Stimulated activated effector memory CD8-positive, alpha-beta T cell treated with anti-CD3 and anti-CD28 coated beads, Interleukin-12 subunit alpha, Interleukin-12 subunit beta, amount 100 ng/mL, for 72 hours (primary cell): Measurements from ENCODE around the gene PRPF40A.

Experiments
- ATAC-seq: fragments of 150-1000 bp; cut with Tn5 transposase; 2 replicates; pipeline ENCODE4 v1.10.0; 2021
- DNase-seq, 2 donors: peaks; one replicate each; pipeline ENCODE4 v3.0.0; 2021 to 2022; ENCODE audit warnings: low spot score in 2 of 2
- H3K27ac Mint-ChIP-seq: one replicate; pipeline ENCODE4 v1.8.0; 2022; ENCODE audit warnings: mild to moderate bottlenecking, mixed read lengths
- H3K36me3 Mint-ChIP-seq: one replicate; pipeline ENCODE4 v1.8.0; 2022; ENCODE audit warnings: mild to moderate bottlenecking, mixed read lengths
- H3K4me1 Mint-ChIP-seq: one replicate; pipeline ENCODE4 v1.8.0; 2022; ENCODE audit warnings: mixed read lengths
- H3K4me3 Mint-ChIP-seq: one replicate; pipeline ENCODE4 v1.8.0; 2022; ENCODE audit warnings: mild to moderate bottlenecking, mixed read lengths
- H3K9me3 Mint-ChIP-seq: one replicate; pipeline ENCODE4 v1.8.0; 2022; ENCODE audit warnings: mixed read lengths

Gene PRPF40A

DNA sequence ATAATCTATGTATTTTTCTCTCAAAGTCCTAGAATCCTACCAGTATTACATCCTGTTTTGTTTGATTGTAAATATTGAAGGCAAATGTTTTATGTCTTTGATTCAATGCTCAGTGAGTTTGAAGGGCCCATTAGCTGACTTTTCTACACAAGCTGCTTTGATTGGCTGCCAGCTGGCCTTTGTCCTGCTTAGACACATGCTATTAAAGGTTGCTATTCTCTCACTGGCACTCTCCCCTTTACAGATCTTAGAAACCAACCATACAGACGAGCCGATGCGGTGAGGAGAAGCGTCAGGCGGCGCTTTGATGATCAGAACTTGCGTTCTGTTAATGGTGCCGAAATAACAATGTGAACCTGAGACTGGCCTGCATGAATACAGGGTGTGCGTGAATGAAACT is 69.7 kb downstream of the PRPF40A start:
- ATAC-seq (no peak), DNase-seq (no peak)
- Mint-ChIP-seq H3K9me3 (no peaks in the 10 kb centered on the region), H3K4me1 (no peaks in the 10 kb centered on the region), H3K27ac (peak overlapping the region; percentile 11), H3K36me3 (peaks cover 23% of the 10 kb centered on the region), H3K4me3 (no peak overlapping the region)

DNA sequence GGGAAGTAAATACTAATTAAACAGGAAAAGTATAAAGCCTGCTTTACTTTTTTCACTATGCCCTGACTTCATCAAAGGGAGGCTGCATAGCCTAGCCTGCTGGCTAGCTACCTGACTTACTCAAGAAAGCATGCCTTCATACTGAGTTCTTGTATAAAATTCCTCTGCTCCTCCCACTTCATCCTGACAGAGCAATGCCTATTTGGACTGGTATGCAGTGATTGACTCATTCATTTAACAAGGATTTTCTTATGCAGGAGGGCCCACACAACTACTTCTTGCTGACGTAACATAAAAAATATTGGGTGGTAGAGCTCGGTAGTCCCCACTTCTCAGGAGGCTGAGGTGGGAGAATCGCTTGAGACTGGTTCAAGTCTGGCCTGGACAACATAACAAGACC is 70.5 kb downstream of the PRPF40A start:
- Mint-ChIP-seq H3K27ac (no peak overlapping the region), H3K9me3 (no peaks in the 10 kb centered on the region), H3K36me3 (peaks cover 15% of the 10 kb centered on the region), H3K4me1 (no peaks in the 10 kb centered on the region), H3K4me3 (no peak overlapping the region)
- no peak for ATAC-seq
- DNase-seq: no peak

GRCh38 chr2:152646264-152646663 is 71.0 kb downstream of the PRPF40A start:
- H3K36me3 Mint-ChIP-seq: peaks cover 12% of the 10 kb centered on the region
- H3K9me3 Mint-ChIP-seq: no peaks in the 10 kb centered on the region
- no peak overlapping the region for H3K27ac Mint-ChIP-seq
- H3K4me1 Mint-ChIP-seq: no peaks in the 10 kb centered on the region
- no peak for DNase-seq
- H3K4me3 Mint-ChIP-seq: no peak overlapping the region
- no peak for ATAC-seq

DNA sequence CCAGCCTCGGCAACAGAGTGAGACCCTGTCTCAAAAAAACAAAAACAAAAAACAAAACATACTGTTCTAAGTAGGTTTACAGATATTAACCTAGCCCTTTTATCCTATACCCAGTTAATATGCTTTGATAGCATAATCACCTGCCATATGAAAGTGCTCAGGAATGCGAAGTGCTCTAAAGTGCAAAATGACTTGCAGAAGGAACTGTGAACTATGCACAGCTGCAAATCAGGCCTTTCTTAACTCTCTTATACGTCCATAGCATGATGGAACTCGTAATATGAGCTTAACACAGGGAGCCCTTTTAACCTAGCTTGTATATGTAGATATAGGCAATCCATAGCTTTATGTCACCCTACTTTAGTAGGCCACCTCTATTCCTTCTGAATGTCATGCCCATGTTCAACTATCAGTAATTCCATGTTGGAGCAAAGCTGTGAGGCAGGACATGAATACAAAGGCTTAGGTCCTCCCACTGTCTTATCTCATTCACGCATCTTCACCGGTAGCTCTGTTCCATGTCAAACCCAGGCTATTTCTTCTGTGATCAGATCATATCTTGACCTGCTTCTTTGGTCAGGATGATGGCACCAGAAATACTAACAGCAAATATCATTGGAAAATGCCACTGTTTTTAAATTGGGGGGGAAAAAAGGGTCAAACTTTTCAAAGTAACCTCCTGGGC is 72.9 kb downstream of the PRPF40A start:
- no peak overlapping the region for H3K27ac Mint-ChIP-seq
- no peak overlapping the region for H3K4me3 Mint-ChIP-seq
- DNase-seq (no peak), ATAC-seq (no peak)
- no peaks in the 10 kb centered on the region for H3K4me1 Mint-ChIP-seq
- no peaks in the 10 kb centered on the region for H3K9me3 Mint-ChIP-seq
- no peaks in the 10 kb centered on the region for H3K36me3 Mint-ChIP-seq

DNA sequence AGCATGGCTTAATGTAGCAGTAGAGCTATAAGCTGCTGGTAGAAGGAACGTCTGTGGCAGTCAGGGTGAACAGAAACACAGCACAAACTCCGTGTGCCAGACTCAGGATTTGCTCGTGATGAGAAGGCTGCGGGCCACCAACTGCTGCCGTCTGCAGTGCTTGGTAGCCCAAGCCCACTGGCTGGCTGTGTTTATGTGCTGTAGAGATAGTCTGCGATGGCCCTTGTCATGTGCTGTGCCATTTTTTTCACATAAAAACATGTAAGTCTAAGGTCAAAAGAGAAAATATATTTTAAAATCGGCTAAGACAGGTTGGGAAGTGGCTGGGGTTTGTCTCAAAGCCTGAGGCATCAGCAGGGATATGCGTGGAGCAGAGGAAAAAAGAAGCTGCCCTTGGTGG is 78.7 kb downstream of the PRPF40A start:
- Mint-ChIP-seq H3K36me3 (no peaks in the 10 kb centered on the region), H3K4me1 (no peaks in the 10 kb centered on the region), H3K27ac (no peak overlapping the region), H3K4me3 (no peak overlapping the region), H3K9me3 (no peaks in the 10 kb centered on the region)
- ATAC-seq (no peak), DNase-seq (no peak)

DNA sequence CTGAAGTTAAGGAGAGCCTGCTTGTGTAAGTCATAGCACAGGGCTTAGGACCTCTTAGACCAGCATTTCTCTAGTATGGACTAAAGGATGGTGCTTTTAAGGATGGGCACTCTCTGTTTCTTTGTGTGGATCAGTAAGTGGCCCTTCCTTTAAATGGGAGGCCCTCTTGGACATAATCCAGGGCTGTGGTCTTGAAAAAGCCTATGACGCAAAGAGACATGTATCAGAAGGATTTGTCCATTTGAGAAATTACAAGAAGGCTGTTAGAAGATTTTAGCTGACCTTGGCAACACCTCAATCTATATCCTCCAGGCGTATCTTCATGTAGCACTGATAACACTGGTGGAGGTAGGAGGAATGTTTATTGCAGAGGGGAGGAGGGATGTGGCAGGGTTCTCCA is 79.2 kb downstream of the PRPF40A start:
- DNase-seq (no peak), ATAC-seq (no peak)
- no peaks in the 10 kb centered on the region for H3K9me3 Mint-ChIP-seq
- no peak overlapping the region for H3K4me3 Mint-ChIP-seq
- H3K4me1 Mint-ChIP-seq: no peaks in the 10 kb centered on the region
- H3K36me3 Mint-ChIP-seq: no peaks in the 10 kb centered on the region
- no peak overlapping the region for H3K27ac Mint-ChIP-seq

DNA sequence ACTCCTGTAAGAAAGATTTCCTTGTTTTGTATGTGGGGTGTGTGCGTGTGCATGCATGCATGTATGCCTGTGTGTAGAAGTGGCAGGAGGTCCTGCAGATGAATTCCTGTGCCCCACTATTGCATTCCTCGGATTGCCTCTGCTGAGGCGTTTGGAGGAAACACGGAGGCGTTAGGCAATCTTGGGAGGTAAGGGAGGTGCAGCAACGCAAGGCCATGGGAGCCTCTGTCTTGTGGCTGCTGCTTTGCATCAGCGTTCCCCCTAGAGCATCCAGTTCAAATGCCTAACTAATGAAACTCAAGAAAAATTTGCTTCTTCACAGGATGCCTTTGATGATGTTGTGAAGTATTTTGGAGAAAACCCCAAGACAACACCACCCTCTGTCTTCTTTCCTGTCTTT is 80.0 kb downstream of the PRPF40A start:
- DNase-seq (no peak), ATAC-seq (no peak)
- Mint-ChIP-seq H3K4me1 (no peaks in the 10 kb centered on the region), H3K36me3 (no peaks in the 10 kb centered on the region), H3K4me3 (no peak overlapping the region), H3K27ac (no peak overlapping the region), H3K9me3 (no peaks in the 10 kb centered on the region)

GRCh38 chr2:152635635-152636298 is 81.5 kb downstream of the PRPF40A start:
- Mint-ChIP-seq H3K27ac (no peak overlapping the region), H3K4me1 (no peaks in the 10 kb centered on the region), H3K36me3 (no peaks in the 10 kb centered on the region), H3K9me3 (no peaks in the 10 kb centered on the region), H3K4me3 (no peak overlapping the region)
- ATAC-seq: peak; percentile 72
- peak; percentile 55 to 81 for DNase-seq

DNA sequence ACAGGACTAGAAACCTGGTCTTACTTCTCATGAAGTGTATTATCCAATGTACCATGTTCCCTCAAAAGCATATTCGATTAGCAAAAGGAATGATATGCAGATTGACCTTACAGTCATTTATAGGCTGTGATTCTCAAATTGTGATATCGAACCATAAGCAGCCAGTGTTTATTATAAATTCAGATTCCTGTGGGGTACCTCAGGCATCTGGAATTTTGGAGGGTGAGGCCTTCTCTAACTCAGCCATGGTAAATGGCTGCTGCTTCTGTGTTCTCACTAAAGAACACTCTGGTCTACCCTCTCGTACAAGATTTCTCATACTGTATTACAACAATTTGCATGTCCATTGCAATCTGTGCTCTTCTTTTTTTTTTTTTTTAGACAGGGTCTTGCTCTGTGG is 84.5 kb downstream of the PRPF40A start:
- no peak for DNase-seq
- H3K4me3 Mint-ChIP-seq: no peak overlapping the region
- H3K9me3 Mint-ChIP-seq: no peaks in the 10 kb centered on the region
- no peaks in the 10 kb centered on the region for H3K36me3 Mint-ChIP-seq
- no peak for ATAC-seq
- H3K4me1 Mint-ChIP-seq: no peaks in the 10 kb centered on the region
- no peak overlapping the region for H3K27ac Mint-ChIP-seq

GRCh38 chr2:152630466-152630865 is 86.8 kb downstream of the PRPF40A start:
- H3K36me3 Mint-ChIP-seq: no peaks in the 10 kb centered on the region
- DNase-seq: no peak
- H3K9me3 Mint-ChIP-seq: no peaks in the 10 kb centered on the region
- ATAC-seq: no peak
- no peaks in the 10 kb centered on the region for H3K4me1 Mint-ChIP-seq
- H3K4me3 Mint-ChIP-seq: no peak overlapping the region
- no peak overlapping the region for H3K27ac Mint-ChIP-seq

DNA sequence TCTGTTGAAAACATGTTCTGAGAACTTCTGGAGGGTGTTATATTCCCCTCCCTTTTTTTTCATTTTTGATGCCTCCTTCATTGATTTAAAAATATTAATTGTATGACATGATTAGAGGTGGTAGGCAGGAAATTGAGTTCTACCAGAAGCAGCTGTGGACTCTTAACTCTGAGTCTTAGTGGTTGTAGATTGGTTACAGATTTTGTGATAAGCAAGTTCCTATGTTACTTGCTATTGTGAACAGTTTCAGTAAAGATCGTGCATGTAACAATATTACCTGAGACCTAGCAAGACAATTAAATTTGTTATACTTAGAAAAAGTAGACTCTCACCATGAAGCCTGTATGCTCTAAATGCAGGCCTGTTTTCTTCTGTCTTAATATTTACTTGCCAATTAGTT is 88.1 kb downstream of the PRPF40A start:
- ATAC-seq (no peak), DNase-seq (no peak)
- no peak overlapping the region for H3K4me3 Mint-ChIP-seq
- no peaks in the 10 kb centered on the region for H3K36me3 Mint-ChIP-seq
- H3K9me3 Mint-ChIP-seq: no peaks in the 10 kb centered on the region
- H3K27ac Mint-ChIP-seq: no peak overlapping the region
- H3K4me1 Mint-ChIP-seq: no peaks in the 10 kb centered on the region

DNA sequence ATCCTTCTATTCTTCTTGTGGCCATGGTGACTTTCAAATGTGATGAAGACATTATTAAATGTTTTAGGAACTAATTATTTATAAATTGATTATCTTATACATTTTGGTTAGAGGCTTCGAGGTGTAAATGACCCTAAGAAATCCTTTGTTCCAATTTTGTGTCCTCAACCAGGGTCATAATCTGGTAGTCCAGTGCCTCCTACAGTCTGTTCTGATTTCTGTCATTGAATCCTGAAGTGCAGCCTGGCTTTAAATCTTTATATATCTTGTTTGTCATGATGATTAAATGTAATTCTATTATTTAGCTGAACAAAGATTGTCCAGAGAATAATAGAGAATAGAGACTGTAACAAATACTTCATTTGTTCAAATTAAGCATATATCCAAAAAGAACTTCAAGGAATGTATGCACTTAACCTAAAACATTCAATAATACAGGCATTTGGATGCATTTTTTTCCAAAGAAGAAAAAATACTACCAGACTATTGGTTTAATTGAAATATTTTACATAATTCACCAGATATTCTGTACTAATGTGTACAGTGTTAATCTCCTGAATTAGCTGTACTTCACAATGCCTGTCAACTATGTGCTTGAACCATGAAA is 89.8 kb downstream of the PRPF40A start:
- ATAC-seq: no peak
- DNase-seq: no peak
- H3K9me3 Mint-ChIP-seq: no peaks in the 10 kb centered on the region
- H3K4me3 Mint-ChIP-seq: no peak overlapping the region
- H3K4me1 Mint-ChIP-seq: no peaks in the 10 kb centered on the region
- H3K36me3 Mint-ChIP-seq: no peaks in the 10 kb centered on the region
- H3K27ac Mint-ChIP-seq: no peak overlapping the region

DNA sequence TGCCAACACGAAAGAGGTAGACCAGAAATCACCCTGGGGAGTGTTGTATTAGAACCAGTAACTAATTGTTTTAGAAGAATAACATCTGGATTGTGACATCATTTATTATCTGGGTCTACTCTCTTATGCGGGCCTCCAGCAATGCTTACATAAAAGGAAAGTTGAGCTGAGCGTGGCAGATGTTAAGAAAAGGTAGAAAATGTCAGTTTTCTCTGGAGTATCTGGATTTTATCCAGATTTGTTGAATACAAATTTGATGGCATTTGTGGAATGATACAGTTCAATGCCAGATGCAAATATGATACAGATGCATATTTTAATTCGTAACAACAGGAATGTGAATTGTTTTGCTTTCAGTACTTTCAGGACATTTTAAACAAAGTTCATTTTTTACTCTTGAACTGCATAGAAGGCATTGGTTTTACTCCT is 90.3 kb downstream of the PRPF40A start:
- H3K4me1 Mint-ChIP-seq: no peaks in the 10 kb centered on the region
- no peak for DNase-seq
- ATAC-seq: no peak
- H3K36me3 Mint-ChIP-seq: no peaks in the 10 kb centered on the region
- H3K4me3 Mint-ChIP-seq: no peak overlapping the region
- H3K27ac Mint-ChIP-seq: no peak overlapping the region
- no peaks in the 10 kb centered on the region for H3K9me3 Mint-ChIP-seq

- no peak for DNase-seq
- no peaks in the 10 kb centered on the region for H3K36me3 Mint-ChIP-seq
- no peak overlapping the region for H3K27ac Mint-ChIP-seq
Observed at GRCh38 chr2:152624805-152625204, 92.5 kb downstream of the PRPF40A start.

DNA sequence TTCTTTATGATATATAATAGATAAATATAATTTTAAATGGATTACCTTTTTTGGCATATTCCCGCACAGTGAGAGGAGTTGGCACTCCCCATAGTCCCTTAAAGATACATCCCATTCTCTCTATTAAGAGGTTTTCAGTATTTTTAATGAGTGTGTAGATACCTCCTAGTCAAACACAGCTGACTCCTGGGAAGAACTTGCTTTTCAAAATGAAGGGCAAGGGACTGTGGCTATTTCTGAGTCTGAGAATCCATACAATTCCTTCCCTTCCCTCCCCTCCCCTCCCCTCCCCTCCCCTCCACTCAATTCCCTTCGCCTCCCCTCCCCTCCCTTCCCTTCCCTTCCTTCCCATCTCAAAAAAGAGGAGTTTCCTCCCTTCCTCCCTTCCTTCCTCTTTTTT is 93.5 kb downstream of the PRPF40A start:
- no peak overlapping the region for H3K4me3 Mint-ChIP-seq
- DNase-seq: no peak

More at GRCh38 chr2:152624805-152625204, 92.5 kb downstream of the PRPF40A start:
- Mint-ChIP-seq H3K9me3 (no peaks in the 10 kb centered on the region), H3K4me3 (no peak overlapping the region), H3K4me1 (no peaks in the 10 kb centered on the region)
- no peak for ATAC-seq

GRCh38 chr2:152623076-152623740 is 94.1 kb downstream of the PRPF40A start:
- no peaks in the 10 kb centered on the region for H3K36me3 Mint-ChIP-seq
- no peak for DNase-seq
- no peak overlapping the region for H3K27ac Mint-ChIP-seq
- no peaks in the 10 kb centered on the region for H3K9me3 Mint-ChIP-seq
- no peak overlapping the region for H3K4me3 Mint-ChIP-seq
- no peaks in the 10 kb centered on the region for H3K4me1 Mint-ChIP-seq
- ATAC-seq: no peak

More for the DNA sequence above, 93.5 kb downstream of the PRPF40A start:
- no peak for ATAC-seq
- Mint-ChIP-seq H3K9me3 (no peaks in the 10 kb centered on the region), H3K36me3 (no peaks in the 10 kb centered on the region), H3K27ac (no peak overlapping the region), H3K4me1 (no peaks in the 10 kb centered on the region)
